Osteoblast (primary cell): Measurements from ENCODE around the gene ALKBH6. TPM values are rescaled to one million over a fixed set of nuclear protein-coding genes. Genes with fewer than 3 reads are reported as not detected.

Experiments used
- DNase-seq: peaks from one replicate; pipeline ENCODE4 v3.0.0; 2011; ENCODE audit warnings: low spot score, mixed read lengths; ENCODE audit not compliant: insufficient read length; ENCODE audit errors: missing footprints
- H2AFZ ChIP-seq: 2 replicates; pipeline ENCODE4 v1.6.0; 2011; ENCODE audit warnings: mild to moderate bottlenecking, low read length
- H3K27ac ChIP-seq: 2 replicates; pipeline ENCODE4 v1.5.1; 2011; ENCODE audit warnings: mild to moderate bottlenecking, low read depth, low read length, moderate library complexity
- H3K27me3 ChIP-seq: 2 replicates; pipeline ENCODE4 v1.6.0; 2012; ENCODE audit warnings: mild to moderate bottlenecking, control low read depth, inconsistent platforms, low read length, moderate library complexity; ENCODE audit not compliant: insufficient read depth
- H3K36me3 ChIP-seq: 2 replicates; pipeline ENCODE4 v1.5.1; 2011; ENCODE audit warnings: mild to moderate bottlenecking, low read length, control low read depth, moderate library complexity; ENCODE audit not compliant: insufficient read depth
- H3K4me1 ChIP-seq: 2 replicates; pipeline ENCODE4 v1.5.1; 2011; ENCODE audit warnings: mild to moderate bottlenecking, low read length, control low read depth, moderate library complexity; ENCODE audit not compliant: insufficient read depth
- H3K4me2 ChIP-seq: 2 replicates; pipeline ENCODE4 v1.6.0; 2011; ENCODE audit warnings: mild to moderate bottlenecking, low read length; ENCODE audit not compliant: insufficient read depth
- H3K4me3 ChIP-seq: fragments of 200-600 bp; sonication (generic); 3 replicates; pipeline ENCODE4 v1.5.1; 2012; ENCODE audit warnings: mild to moderate bottlenecking, low read length, inconsistent platforms; ENCODE audit not compliant: insufficient read depth
- H3K79me2 ChIP-seq: 2 replicates; pipeline ENCODE4 v1.6.0; 2012; ENCODE audit warnings: mild to moderate bottlenecking, low read length, control low read depth, inconsistent platforms; ENCODE audit not compliant: insufficient read depth
- H3K9me3 ChIP-seq: 2 replicates; pipeline ENCODE4 v1.5.1; 2011; ENCODE audit warnings: low read depth, low read length, control low read depth
- H4K20me1 ChIP-seq: 2 replicates; pipeline ENCODE4 v1.6.0; 2012; ENCODE audit warnings: mild to moderate bottlenecking, low read length, control low read depth; ENCODE audit not compliant: insufficient read depth
- CTCF ChIP-seq: IDR thresholded peaks from 2 replicates; pipeline ENCODE4 v1.5.1; 2011; ENCODE audit warnings: mild to moderate bottlenecking, low read depth, low read length, moderate library complexity; ENCODE audit errors: extremely low read depth
- total RNA-seq: library from RNA; depleted of rRNA; stranded (reverse); fragments of >200 nt; gene quantifications from 2 replicates; pipeline ENCODE4 v1.2.3, GENCODE V29; 2012

Gene ALKBH6
- total RNA-seq, 1 donor = 12.3 TPM

DNA sequence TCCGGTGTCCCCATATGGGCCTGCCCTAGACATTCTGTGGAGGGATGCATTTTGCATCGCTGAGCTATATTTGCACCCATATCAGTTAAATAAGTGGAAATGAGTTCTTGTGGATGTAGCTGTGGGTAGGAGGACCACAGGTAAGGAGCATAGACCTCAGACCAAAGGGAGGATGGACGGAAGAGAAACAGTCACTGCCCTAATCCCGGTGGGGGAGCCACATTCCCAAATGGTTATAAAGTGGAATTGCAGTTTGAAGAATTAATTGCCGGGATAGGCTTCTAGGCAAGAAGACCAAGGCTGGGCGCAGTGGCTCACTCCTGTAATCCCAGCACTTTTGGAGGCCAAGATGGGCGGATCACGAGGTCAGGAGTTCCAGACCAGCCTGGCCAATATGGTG is 17.2 kb downstream of the ALKBH6 start:
- H2AFZ ChIP-seq = no peak overlapping the region
- H3K36me3 ChIP-seq = no peaks in the 10 kb centered on the region
- H3K4me2 ChIP-seq = no peak overlapping the region
- no peak overlapping the region for H3K27ac ChIP-seq
- peaks cover 35% of the 10 kb centered on the region for H3K79me2 ChIP-seq
- no peaks in the 10 kb centered on the region for H3K9me3 ChIP-seq
- peaks cover 10% of the 10 kb centered on the region for H4K20me1 ChIP-seq
- H3K4me3 ChIP-seq = no peak overlapping the region
- peaks cover 20% of the 10 kb centered on the region for H3K4me1 ChIP-seq
- H3K27me3 ChIP-seq = no peaks in the 10 kb centered on the region
- no peak for TF ChIP-seq CTCF
- peak; percentile 83 for DNase-seq

GRCh38 chr19:35995048-35995993 is 18.7 kb downstream of the ALKBH6 start, which contains the start of gene SDHAF1:
TSS of gene SDHAF1 (plus strand) at chr19:35995188. CDS start at chr19:35995275, 87 bp downstream.
- H3K79me2 ChIP-seq = peaks cover 26% of the 10 kb centered on the region
- peak within 1 kb of the TSS; percentile 93 for H3K4me3 ChIP-seq
- H3K9me3 ChIP-seq = no peaks in the 10 kb centered on the region
- H3K36me3 ChIP-seq = no peaks in the 10 kb centered on the region
- peak; percentile 99 for DNase-seq
- no peak for TF ChIP-seq CTCF
- H3K27ac ChIP-seq = peak within 1 kb of the TSS; percentile 76
- H3K4me2 ChIP-seq = peak within 1 kb of the TSS; percentile 97
- peak within 1 kb of the TSS; percentile 99 for H2AFZ ChIP-seq
- H3K4me1 ChIP-seq = peaks cover 20% of the 10 kb centered on the region
- H3K27me3 ChIP-seq = no peaks in the 10 kb centered on the region
- H4K20me1 ChIP-seq = peaks cover 10% of the 10 kb centered on the region

DNA sequence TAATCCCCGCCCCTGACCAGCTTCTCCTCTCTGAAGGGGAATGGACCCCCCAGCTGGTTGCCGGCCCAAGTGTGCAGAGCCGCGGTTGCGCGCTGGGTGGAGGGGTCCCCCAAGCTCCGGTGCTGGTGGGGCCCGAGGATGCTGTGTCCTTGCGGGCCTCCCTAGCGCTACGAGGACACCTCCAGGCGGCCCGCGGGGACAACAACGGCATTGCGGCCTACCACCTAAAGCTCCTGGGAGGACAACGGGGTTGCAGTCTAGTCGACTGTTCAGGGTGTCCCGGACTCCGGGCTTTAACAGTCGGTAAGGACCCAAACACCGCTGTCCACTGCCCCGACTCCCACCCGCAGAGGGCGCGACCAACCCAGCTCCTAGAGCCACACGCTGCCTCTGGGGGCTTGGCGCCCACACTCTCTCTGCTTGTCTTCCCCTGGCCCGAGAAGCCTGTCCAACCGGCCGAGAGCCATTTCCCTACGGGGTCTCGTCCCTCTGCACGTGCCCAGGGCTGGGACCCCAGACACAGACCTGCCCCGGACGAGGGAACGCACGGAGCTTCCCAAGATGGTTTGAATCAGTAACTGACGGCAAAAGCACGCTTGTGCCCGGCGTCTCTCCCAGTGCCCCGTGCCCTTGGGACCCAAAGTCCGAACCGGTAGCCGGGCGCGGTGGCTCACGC is 20.0 kb downstream of the ALKBH6 start:
- TF ChIP-seq CTCF = peak; percentile 13
- Histone ChIP-seq H4K20me1 (peaks cover 7% of the 10 kb centered on the region), H3K27me3 (no peaks in the 10 kb centered on the region), H3K79me2 (peaks cover 23% of the 10 kb centered on the region), H3K4me3 (peak overlapping the region; percentile 93), H3K9me3 (no peaks in the 10 kb centered on the region), H3K27ac (no peak overlapping the region), H3K4me1 (peaks cover 18% of the 10 kb centered on the region), H3K4me2 (peak overlapping the region; percentile 97), H2AFZ (peak overlapping the region; percentile 73), H3K36me3 (no peaks in the 10 kb centered on the region)
- DNase-seq = peak; percentile 90
